DND-41 (cell line): ENCODE measurements around the gene TMBIM1.
A peak's percentile ranks its signal among the peaks of the same experiment; 100 is the strongest.
"Not testable (repeated sequence)": the region's sequence is repeated elsewhere in the genome, so short reads cannot be mapped to it uniquely, and the experiment has no call there.

ENCODE experiments used
- ATAC-seq: fragments of 200-7000 bp; cut with Tn5 transposase; 3 replicates; pipeline ENCODE4 v1.9.1; 2021; ENCODE audit warnings: low read depth; ENCODE audit not compliant: insufficient read depth
- DNase-seq: peaks from one replicate; pipeline ENCODE4 v3.0.0-alpha.2; 2020
- H2AFZ ChIP-seq: 2 replicates; pipeline ENCODE4 v1.6.0; 2012; ENCODE audit warnings: low read depth, low read length
- H3K27ac ChIP-seq: 2 replicates; pipeline ENCODE4 v1.5.1; 2012; ENCODE audit warnings: low read length, inconsistent platforms
- H3K27me3 ChIP-seq: fragments of 200-600 bp; sonication (generic); 2 replicates; pipeline ENCODE4 v1.6.0; 2012; ENCODE audit warnings: low read length, mild to moderate bottlenecking, inconsistent platforms; ENCODE audit not compliant: insufficient read depth, poor library complexity
- H3K36me3 ChIP-seq: 2 replicates; pipeline ENCODE4 v1.5.1; 2012; ENCODE audit warnings: low read length, inconsistent platforms; ENCODE audit not compliant: insufficient read depth
- H3K4me1 ChIP-seq: 2 replicates; pipeline ENCODE4 v1.5.1; 2012; ENCODE audit warnings: mild to moderate bottlenecking, low read length; ENCODE audit not compliant: insufficient read depth
- H3K4me2 ChIP-seq: 2 replicates; pipeline ENCODE4 v1.6.0; 2012; ENCODE audit warnings: mild to moderate bottlenecking, moderate library complexity, low read length, inconsistent platforms; ENCODE audit not compliant: insufficient read depth
- H3K4me3 ChIP-seq, 2 experiments: fragments of 200-600 bp in 1 of 2; shearing (Covaris generic) in 1 of 2; 2 replicates each; pipeline ENCODE4 v1.5.1; 2012 to 2016; ENCODE audit warnings: inconsistent platforms in 2 of 2, low read length in 2 of 2, mild to moderate bottlenecking in 2 of 2, low read depth in 1 of 2, moderate library complexity in 1 of 2
- H3K79me2 ChIP-seq: 2 replicates; pipeline ENCODE4 v1.6.0; 2012; ENCODE audit warnings: low read length, inconsistent platforms; ENCODE audit not compliant: insufficient read depth
- H3K9ac ChIP-seq: 2 replicates; pipeline ENCODE4 v1.6.0; 2012; ENCODE audit warnings: low read depth, mild to moderate bottlenecking, inconsistent platforms, low read length, moderate library complexity
- H3K9me3 ChIP-seq: 2 replicates; pipeline ENCODE4 v1.5.1; 2012; ENCODE audit warnings: low read length, moderate library complexity, mild to moderate bottlenecking, inconsistent platforms; ENCODE audit not compliant: insufficient read depth, severe bottlenecking
- H4K20me1 ChIP-seq: 2 replicates; pipeline ENCODE4 v1.6.0; 2012; ENCODE audit warnings: low read length; ENCODE audit not compliant: insufficient read depth
- CTCF ChIP-seq: IDR thresholded peaks from 2 replicates; pipeline ENCODE4 v1.5.1; 2012; ENCODE audit warnings: borderline replicate concordance, low read length, moderate library complexity, mild to moderate bottlenecking; ENCODE audit not compliant: poor library complexity, severe bottlenecking; ENCODE audit errors: extremely low read depth
- EZH2 ChIP-seq: IDR thresholded peaks from 3 replicates; pipeline ENCODE4 v1.6.1; 2012; ENCODE audit warnings: borderline replicate concordance, low read depth, mild to moderate bottlenecking, moderate library complexity, low read length, inconsistent platforms; ENCODE audit not compliant: severe bottlenecking

Gene TMBIM1

DNA sequence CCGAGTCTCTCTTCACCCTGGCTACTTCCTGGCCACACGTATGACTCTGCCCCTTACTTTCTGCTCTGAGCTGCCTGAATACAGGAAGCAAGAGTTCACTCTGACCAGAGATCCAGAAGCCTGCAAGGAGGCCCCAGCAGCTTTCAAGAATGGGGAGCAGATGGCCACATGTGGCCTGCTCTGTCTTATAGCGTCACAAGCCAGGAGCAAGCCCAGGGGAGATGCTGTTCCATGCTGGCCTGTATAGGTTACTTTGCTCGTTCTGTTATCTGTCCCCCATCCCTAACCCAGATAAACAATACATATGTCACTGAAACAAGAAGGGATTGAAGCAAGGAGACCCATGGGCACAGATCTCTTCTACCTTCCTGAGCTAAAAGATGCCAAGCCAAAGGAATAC, 17.7 kb downstream of the TMBIM1 start:
- no peaks in the 10 kb centered on the region for H3K27me3 ChIP-seq
- peaks cover 23% of the 10 kb centered on the region for H3K4me1 ChIP-seq
- H3K4me2 ChIP-seq: no peak overlapping the region
- no peak overlapping the region for H3K9ac ChIP-seq
- peaks cover 27% of the 10 kb centered on the region for H3K79me2 ChIP-seq
- ATAC-seq (no peak), DNase-seq (no peak)
- peaks cover 59% of the 10 kb centered on the region for H3K36me3 ChIP-seq
- H2AFZ ChIP-seq: no peak overlapping the region
- H3K4me3 ChIP-seq: no peak overlapping the region
- TF ChIP-seq CTCF: no peak
- no peak for TF ChIP-seq EZH2
- peaks cover 3% of the 10 kb centered on the region; the same call in 1 of the 2 replicates for H4K20me1 ChIP-seq
- no peak overlapping the region for H3K27ac ChIP-seq
- H3K9me3 ChIP-seq: no peaks in the 10 kb centered on the region

- Histone ChIP-seq H3K36me3 (peaks cover 59% of the 10 kb centered on the region), H3K9ac (no peak overlapping the region), H2AFZ (no peak overlapping the region), H3K27ac (no peak overlapping the region), H3K79me2 (peaks cover 34% of the 10 kb centered on the region), H3K27me3 (no peaks in the 10 kb centered on the region), H3K4me1 (peaks cover 29% of the 10 kb centered on the region), H3K4me3 (no peak overlapping the region), H3K9me3 (no peaks in the 10 kb centered on the region), H4K20me1 (peaks cover 9% of the 10 kb centered on the region; the same call in 1 of the 2 replicates), H3K4me2 (no peak overlapping the region)
- DNase-seq: no peak
- no peak for ATAC-seq
- no peak for TF ChIP-seq EZH2
- no peak for TF ChIP-seq CTCF
Measured at GRCh38 chr2:218273908-218274249, 18.4 kb downstream of the TMBIM1 start.

GRCh38 chr2:218273214-218273907, 18.9 kb downstream of the TMBIM1 start:
- Histone ChIP-seq H3K4me1 (peaks cover 32% of the 10 kb centered on the region), H3K36me3 (peaks cover 57% of the 10 kb centered on the region), H3K79me2 (peaks cover 36% of the 10 kb centered on the region)
- H3K4me2 ChIP-seq, H3K9ac ChIP-seq, H2AFZ ChIP-seq, H3K27ac ChIP-seq, H3K9me3 ChIP-seq, H4K20me1 ChIP-seq, H3K27me3 ChIP-seq, DNase-seq, H3K4me3 ChIP-seq, ATAC-seq: not testable (repeated sequence)

- H3K36me3 ChIP-seq: peaks cover 57% of the 10 kb centered on the region
- H3K4me3 ChIP-seq: no peak overlapping the region
- no peak overlapping the region for H3K27ac ChIP-seq
- no peaks in the 10 kb centered on the region for H3K27me3 ChIP-seq
- H4K20me1 ChIP-seq: peaks cover 10% of the 10 kb centered on the region; the same call in 1 of the 2 replicates
- H3K9ac ChIP-seq: no peak overlapping the region
- DNase-seq (peak; percentile 81), ATAC-seq (peak; percentile 36)
- peak; percentile 93 for TF ChIP-seq CTCF
- no peak for TF ChIP-seq EZH2
- no peaks in the 10 kb centered on the region for H3K9me3 ChIP-seq
- peaks cover 39% of the 10 kb centered on the region for H3K79me2 ChIP-seq
- no peak overlapping the region for H2AFZ ChIP-seq
- peak overlapping the region; percentile 37 for H3K4me2 ChIP-seq
- H3K4me1 ChIP-seq: peaks cover 33% of the 10 kb centered on the region
Measured at GRCh38 chr2:218272531-218273212, 19.6 kb downstream of the TMBIM1 start.
